Stimulated activated CD8-positive, alpha-beta memory T cell treated with anti-CD3 and anti-CD28 coated beads, Interleukin-12 subunit alpha, Interleukin-12 subunit beta, amount 100 ng/mL, for 24 hours (primary cell): ENCODE measurements around the gene BMP2K.
"Not testable (repeated sequence)": the region's sequence is repeated elsewhere in the genome, so short reads cannot be mapped to it uniquely, and the experiment has no call there.

Source experiments
- DNase-seq: peaks from one replicate; pipeline ENCODE4 v3.0.0-alpha.2; 2020; ENCODE audit errors: extremely low read depth

The BMP2K gene

DNA sequence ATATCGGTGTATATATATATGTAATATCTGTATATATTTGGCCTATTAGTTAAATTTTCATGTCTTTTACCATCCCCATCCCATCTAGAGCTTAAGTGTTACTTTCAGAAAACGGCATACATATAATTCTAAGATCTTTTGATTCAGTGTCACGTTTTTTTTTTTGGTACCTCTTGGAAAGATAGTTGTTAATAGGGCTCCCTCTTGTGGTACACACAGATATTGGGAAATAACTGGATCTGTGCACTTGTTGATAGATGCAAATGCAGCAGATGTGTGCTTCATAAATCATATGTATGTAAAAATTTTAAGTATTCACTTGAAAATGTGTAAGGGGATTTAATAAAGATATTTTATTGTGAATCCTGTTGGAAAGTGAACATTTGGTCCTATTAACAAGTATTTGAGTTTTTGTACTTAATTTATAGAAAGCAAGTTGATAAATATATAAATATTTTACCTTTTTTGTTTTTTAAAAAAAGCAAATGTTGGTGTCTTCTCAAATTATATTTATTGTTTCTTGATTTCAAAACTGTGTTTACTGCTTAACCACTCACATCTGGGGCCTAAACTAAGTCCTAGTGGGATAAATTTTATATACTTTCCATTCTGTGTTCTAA is 88.4 kb downstream of the BMP2K start:
- DNase-seq = no peak

DNA sequence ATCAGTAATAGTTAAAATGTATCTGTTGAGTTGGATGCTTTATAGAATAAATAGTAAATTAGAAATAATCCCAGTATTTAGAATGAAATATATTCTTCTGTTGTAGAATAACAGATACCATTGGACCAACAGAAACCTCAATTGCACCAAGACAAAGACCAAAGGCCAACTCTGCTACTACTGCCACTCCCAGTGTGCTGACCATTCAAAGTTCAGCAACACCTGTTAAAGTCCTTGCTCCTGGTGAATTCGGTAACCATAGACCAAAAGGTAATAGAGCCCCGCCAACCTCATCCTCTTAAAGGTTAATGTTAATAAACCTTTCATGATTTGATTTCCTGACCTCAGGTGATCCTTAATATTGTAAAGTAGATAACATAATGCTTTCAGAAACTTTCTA is 89.3 kb downstream of the BMP2K start:
- DNase-seq = no peak

DNA sequence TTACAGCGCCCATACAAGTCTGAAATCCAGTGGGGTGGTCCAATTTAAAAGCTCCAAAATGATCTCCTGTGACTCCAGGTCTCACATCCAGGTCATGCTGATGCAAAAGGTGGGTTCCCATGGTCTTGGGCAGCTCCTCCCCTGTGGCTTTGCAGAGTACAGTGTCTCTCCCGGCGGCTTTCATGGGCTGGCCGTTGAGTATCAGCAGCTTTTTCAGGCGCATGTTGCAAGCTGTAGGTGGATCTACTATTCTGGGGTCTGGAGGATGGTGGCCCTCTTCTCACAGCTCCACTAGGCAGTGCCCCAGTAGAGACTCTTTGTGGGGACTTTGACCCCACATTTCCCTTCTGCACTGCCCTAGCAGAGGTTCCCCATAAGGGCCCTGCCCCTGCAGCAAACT is 92.6 kb downstream of the BMP2K start:
- not testable (repeated sequence) for DNase-seq

DNA sequence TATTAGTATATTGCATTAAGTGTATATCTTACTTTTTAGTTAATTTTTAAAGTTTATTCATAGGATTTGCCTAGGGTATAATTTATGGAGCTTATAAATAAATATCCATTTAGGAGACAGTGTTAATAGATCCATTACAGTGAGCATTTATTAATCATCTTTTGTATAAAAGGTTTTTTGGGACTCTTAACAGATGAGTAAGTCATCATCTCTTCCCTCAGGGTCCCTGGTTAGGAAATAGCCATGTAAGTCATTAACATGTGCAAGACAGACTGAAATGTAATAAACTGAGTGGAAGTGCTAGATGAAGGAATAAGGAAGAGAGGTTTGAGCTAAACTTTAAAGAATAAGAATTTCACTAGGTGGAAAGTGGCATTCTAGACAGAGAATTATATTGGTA is 93.9 kb downstream of the BMP2K start:
- DNase-seq = no peak

DNA sequence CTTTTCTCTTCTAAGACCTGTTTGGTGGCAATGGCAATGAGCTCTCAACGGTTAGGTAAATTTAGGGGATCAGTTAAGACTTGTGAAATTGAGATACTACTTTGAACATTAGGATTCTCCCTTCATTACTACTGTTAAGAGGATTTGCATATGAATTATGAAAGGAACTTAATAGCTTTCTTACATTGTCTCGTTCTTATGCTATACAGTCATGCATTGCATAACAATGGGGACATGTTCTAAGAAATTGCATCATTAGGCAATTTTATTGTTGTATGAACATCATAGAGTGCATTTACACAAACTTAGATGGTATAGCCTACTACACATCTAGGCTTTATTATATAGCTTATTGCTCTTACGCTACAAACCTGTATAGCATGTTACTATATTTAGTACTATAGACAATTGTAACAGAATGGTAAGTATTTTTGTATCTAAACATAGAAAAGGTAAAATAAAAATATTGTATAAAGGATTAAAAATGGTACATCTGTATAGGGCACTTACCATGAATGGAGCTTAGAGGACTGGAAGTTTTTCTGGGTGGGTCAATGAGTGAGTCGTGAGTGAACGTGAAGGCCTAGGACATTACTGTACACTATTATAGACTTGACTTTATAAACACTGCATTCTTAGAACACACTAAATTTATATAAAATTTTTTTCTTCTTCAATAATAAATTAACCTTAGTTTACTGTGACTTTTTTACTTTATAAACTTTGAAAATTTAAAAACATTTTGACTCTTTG is 100.6 kb downstream of the BMP2K start:
- no peak for DNase-seq

DNA sequence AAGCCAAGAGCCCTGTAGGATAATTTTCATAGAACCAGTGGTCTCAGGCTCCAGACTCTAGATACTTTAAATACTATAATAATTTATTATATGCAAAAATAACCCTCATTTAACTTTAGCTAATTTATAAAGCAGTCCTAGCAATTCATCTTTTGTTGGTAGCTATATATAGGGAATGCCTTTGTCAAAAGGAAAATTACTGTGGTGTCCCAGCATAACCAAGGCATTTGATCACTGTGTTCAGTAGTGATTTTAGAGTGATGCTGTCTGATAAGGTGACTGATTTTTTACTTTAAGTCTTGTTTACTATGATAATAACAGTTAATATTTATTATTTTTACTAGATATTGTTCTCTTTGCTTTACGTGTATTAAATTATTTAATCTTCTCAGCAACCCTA is 101.9 kb downstream of the BMP2K start:
- no peak for DNase-seq

DNA sequence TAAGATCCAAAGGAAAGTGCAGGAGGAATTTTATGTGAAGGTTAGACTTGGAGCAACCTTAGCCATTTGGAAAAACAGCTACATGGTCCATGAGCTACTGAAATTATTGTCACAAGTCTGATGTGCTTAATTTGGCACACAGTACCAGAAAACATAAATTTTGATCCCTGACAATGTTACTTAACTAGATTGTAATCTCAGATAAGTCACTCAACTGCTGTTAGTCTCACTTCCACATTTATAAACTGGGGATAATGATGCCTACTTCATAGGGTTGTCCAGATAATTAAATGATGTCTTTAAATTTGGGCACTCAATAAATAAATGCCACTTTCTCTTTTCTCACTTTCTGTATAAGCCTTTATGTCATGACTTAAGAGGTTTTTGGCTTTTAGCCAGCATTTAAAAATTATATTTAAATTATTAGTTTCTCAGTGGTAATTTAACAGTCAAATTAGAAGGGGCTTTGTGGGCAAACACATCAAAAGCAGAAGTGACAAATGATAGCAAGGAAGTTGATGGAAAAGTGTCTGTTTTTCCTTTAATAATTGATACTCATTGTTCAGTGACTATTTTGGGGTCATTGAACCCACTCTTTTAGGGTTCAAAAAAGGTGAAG is 104.8 kb downstream of the BMP2K start:
- no peak for DNase-seq

DNA sequence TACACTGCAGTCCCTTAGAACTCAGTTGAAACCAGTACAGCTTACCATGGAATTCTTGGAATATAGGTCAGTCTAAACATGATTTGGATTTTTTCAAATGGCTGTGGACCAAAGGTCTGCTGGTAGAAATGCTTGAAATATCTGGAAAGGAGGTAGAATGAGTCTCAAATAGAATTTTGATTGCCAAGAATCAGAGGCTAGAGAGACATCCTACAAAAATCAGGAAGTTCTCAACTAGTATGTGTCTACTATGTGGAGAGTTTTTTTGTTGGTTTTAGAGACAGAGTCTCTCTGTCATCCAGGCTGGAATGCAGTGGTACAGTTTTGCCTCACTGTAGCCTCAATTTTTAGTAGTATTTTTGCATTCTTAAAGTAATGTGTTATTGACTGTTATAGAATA is 109.4 kb downstream of the BMP2K start:
- DNase-seq = no peak

DNA sequence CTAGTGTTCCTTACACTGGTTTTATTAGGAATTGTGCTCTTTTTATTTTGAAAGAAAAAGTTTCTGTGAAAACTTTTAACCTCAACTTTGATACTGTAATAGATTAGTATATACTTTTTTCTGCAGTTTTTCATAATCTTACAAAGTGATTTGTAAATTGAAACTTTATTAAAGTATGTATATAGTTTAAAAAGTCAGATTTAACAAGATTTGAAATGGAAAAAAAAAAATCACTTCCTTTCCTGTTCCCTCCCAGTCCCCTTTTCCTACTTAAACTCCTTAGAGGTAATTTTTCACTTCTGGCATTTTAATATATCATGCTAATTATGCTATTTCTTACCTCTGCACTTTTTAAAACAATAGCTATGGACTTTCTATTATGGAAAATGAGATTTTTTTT is 113.8 kb downstream of the BMP2K start:
- no peak for DNase-seq

DNA sequence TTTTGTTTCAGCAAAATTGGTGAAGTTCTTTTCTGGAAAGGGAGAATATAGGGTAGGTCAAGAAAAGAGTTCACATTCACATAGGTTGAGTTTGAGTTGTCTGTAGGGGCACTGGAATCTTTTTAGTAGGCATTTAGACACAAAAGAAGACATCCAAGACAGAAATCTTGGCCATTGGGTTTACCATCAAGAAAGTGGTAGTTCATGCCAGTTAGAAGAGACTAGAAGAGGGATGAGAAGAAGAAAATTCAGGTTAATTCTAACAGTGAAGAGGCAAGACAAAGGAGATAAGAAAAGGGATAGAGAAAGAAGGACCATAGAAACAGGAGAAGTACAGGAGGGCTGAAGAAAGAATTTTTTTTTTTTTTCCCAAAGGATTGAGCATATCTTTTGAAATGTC is 123.2 kb downstream of the BMP2K start:
- no peak for DNase-seq

DNA sequence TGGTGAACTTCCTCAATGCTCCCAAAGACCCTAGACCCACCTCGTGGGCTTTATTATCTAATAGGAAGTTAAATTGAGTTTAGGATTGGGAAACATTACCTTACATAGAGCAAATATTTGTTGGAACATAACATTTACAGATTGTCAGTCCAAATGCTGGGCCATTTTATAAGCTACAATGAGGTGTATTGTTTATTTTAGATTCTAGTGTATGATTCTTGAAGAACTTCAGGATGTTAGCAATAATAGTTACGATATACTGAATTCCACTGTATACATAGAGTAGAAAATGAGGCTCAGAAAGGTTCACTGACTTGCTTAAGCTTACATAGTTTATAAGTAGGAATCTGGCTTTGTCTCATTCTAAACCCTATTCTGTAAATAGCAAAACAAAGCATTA is 125.7 kb downstream of the BMP2K start:
- no peak for DNase-seq

DNA sequence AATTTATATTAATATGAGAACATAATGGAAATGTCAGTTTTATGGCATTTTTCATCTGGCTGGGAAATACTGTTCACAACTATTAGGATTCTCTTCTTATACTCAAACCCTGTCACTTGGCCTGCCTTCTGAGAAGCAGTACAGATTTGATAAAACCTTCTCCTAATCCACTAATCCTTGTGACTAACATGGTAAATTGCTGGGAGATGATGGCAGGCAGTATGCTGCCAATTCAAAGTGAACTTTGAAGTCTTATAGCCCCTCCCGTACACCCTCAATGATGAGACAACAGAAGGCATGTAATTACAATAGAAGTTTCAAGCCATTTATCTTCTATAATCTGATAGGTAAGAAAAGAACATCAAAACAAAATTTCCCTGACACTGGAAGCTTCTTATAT is 126.1 kb downstream of the BMP2K start:
- no peak for DNase-seq

DNA sequence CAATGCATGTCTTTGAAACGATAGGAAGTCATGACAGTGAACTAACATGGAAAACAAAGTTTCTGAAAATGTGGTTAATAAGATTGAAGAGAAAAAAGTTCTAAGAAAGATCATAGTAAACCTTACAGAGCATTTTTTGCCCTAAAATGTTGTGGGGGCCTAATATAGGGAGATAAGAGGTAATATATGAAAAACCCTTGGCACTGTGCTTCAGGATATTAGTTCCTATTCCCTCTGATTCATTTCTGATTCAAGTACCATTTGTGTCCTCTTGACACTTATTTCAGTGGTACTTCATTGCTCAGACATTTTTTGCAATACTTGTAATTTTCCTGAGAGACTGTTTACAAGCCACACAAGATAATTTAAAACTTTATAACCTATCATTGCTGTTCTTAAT is 128.0 kb downstream of the BMP2K start:
- no peak for DNase-seq

DNA sequence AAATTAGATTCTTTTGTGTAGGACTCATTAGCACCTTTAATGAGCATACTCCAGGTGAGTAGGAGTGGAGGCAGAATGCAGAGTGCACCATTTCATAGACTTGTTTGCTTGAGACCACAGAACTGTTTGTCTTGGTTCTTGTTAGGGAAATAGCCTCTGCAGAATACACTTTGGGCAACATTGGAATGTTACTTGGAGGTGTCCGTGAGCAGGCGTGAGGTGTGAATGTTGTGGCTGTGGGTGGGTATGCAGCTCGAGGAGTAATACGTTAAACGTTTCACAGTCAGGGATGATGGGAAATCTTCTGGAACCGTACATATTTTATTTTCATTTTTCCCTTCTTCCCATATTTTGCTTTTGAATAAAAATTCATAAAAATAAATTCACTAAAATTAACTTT is 131.5 kb downstream of the BMP2K start:
- DNase-seq = no peak

DNA sequence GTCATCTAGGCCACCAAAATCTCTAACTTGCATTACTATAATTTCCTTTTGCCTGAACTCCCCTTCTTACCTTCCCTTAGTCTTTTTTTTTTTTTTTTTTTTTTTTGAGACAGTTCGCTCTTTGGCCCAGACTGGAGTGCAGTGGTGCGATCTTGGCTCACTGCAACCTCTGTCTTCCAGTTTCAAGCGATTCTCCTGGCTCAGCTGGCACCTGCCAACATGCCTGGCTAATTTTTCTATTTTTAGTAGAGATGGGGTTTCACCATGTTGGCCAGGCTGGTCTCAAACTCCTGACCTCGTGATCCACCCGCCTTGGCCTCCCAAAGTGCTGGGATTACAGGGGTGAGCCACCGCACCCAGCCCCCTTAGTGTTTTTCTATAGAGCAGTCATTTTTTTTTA is 132.8 kb downstream of the BMP2K start:
- DNase-seq = not testable (repeated sequence)

DNA sequence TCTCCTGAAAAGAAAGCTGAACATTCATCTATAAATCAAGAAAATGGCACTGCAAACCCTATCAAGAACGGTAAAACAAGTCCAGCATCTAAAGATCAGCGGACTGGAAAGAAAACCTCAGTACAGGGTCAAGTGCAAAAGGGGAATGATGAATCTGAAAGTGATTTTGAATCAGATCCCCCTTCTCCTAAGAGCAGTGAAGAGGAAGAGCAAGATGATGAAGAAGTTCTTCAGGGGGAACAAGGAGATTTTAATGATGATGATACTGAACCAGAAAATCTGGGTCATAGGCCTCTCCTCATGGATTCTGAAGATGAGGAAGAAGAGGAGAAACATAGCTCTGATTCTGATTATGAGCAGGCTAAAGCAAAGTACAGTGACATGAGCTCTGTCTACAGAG is 134.5 kb downstream of the BMP2K start:
- no peak for DNase-seq

DNA sequence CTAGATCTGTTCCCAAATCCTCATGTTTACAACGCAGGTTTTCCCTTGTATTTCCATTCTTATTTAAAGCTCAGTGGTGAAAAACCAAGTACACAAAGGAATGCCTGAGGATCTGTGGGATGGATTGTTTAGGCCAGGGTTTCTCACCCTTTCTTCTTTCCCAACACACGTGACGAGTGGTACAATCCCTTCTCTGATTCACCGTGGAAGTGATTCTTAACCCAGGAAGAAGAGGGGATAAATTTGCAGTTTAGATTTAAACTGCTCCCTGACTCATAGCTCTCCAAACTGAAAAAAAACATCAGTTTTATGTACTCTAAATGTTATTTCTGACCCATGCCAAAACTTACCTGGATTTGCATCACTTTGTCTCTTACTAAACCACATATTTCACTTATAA is 146.1 kb downstream of the BMP2K start:
- DNase-seq = no peak

DNA sequence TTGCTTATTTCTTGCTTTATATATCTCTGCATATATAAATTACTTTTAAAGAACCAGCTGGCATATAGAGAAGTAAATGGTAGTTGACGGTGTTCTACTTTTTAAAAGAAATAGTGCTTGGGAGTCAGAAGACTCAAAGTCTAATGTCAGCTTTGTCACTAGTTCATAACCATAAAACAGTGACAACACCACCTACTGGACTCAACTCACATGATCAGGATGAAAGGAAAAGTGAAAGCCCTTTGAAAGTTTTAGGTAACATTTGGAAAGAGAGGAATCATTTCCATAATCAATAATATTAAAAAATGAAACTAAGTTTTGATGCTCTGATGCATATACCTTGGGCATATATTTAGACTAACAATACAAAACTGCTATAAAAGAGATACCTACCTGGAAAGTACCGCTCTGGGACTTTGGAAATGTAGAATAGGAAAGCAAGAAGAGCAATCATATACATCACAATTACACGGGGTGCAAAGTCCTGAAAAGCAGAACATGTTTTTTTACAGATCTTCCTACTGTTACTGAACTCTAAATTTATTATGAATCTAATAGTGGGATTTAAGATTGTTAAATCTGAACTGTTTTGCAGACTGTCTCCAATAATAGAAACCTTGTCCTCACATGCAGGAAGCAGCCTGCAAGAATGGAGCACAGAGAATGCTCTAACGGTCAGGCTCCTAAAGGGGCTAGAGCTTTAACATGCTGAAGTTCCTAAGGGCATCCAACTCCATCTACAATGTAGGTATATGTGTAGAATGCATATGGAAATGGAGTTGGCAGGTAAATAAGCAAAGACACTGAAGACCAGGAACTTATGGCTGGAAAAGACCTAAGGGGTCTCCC is 147.5 kb downstream of the BMP2K start:
- no peak for DNase-seq

DNA sequence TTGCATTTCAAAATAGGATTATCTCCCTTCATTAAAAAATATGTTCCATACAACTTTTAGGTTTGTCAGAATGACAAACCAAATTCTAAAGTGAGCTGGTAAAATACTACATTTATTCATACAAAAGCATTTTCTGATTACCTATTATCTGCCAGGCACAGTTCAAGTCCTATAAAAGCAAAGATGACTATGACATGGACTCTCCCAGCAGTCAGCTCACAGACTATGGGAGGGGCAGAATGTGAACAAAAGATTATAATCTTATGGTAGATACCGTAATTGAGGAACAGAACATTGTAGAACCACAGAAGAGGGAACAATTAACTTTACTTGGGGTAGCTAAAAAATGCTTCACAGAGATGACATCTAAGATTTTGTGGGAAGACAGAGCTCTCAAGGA is 150.7 kb downstream of the BMP2K start:
- no peak for DNase-seq

DNA sequence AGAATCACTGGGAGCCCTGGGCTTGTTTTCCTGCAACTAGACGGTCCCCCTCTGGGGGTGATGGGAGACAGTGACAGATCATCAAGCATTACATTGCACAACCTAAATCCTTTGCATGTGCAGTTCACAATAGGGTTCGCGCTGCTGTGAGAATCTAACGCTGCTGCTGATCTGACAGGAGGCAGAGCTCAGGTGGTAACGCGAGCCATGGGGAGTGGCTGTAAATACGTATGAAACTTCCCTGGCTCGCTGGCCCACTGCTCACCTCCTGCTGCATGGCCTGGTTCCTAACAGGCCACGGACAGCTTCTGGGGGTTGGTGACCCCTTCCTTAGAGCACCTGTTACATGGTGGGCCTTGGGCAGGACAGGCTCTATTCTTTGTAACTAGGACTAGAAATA is 152.7 kb downstream of the BMP2K start:
- DNase-seq = no peak

DNA sequence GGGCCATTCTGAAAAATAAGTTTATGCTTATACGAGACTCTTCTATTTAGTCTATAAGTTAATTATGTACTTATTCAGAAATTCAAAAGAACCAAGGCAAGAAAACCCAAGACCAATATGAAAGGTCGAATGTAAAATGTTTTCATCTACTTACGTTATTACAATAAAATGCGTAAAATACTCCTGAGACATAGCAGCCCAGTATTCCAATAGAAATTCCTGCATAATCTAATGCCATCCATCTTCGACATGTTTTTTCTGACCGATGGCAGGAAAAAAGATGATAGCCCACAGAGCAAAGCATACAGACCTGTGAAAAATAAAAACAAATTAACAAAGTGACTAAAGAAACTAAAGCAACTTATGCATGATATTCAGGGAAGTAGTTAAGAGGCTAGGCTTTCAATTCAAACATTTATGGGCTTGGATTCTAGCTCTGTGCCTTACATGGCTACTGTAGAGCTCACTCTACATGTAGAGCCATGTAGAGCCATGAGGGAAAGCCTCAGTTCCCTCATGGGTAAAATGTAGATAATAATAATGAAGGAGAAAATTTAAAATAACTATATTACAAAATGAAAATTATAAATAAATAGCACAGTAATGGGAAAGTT is 154.0 kb downstream of the BMP2K start:
- DNase-seq = no peak

DNA sequence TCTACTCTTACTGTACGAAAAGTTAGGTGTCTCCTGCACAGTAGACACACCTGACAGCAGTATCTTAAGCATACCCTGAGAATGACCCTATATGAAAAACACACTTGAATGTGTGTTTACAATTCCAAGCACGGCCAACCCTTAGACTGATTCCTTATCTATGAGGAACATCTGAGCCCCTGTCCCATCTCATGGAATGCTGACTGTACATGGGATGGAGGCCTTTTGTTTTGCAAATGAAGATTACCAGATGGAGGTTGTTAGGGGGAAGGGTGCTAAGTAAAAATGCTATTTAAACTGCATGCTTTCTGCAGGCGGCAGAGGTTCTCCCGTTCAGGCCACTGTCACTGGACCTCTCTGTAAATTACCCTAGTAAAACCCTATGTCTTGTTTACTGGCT is 160.8 kb downstream of the BMP2K start:
- no peak for DNase-seq
